22Rv1 (cell line): ENCODE measurements around the gene RNF8.
"Not testable (repeated sequence)": the region's sequence is repeated elsewhere in the genome, so short reads cannot be mapped to it uniquely, and the experiment has no call there.

Experiments used
- H3K27ac ChIP-seq: fragments of 450-650 bp; 2 replicates; pipeline ENCODE4 v1.5.1; 2017
- ZFX ChIP-seq: fragments of 450-650 bp; IDR thresholded peaks from 2 replicates; pipeline ENCODE4 v1.6.1; 2017; ENCODE audit warnings: antibody characterized with exemption, borderline replicate concordance
- TF ChIP-seq, protein P1 (sequence below): fragments of 450-650 bp; IDR thresholded peaks from 2 replicates; pipeline ENCODE4 v1.5.1; 2017; ENCODE audit warnings: mild to moderate bottlenecking

The RNF8 gene, protein sequence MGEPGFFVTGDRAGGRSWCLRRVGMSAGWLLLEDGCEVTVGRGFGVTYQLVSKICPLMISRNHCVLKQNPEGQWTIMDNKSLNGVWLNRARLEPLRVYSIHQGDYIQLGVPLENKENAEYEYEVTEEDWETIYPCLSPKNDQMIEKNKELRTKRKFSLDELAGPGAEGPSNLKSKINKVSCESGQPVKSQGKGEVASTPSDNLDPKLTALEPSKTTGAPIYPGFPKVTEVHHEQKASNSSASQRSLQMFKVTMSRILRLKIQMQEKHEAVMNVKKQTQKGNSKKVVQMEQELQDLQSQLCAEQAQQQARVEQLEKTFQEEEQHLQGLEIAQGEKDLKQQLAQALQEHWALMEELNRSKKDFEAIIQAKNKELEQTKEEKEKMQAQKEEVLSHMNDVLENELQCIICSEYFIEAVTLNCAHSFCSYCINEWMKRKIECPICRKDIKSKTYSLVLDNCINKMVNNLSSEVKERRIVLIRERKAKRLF

DNA sequence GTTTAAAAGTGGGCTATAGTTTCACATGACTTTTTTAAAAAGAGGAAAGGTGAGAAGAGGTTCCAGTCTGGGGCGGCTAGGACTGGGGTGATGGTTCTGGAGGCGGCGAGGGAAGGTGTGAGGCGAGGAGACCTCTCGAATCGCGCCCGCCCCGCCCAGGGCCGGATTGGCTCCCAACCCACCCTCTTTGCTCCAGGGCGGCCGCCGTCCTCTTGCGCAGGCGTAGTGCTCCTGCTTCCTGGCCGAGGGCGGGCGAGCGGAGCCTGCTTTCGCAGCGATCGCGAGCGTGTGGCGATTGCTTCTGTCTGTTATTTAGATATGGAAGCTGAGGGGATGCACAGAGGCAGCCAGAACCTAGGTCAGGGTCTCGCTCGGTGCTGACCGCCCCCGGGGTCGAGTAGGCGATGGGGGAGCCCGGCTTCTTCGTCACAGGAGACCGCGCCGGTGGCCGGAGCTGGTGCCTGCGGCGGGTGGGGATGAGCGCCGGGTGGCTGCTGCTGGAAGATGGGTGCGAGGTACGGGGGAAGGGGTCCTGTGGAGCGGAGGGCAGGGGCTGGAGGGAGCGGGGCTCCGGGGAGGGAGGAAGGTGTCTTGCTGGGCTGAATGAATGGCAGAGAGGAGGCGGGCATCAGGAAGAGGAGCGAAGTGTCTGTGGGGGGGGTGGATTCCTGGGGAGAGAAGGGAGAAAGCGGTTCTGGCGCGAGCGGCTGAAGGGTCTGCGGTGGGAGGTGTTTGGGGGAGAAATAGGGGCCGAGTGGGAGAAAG is at the start of gene RNF8:
RNF8 (plus strand) TSS at position 223 of the 765 bp plus-strand sequence; CDS start at position 405, 182 bp downstream.
- no peak for TF ChIP-seq ZFX
- TF ChIP-seq, protein P1, sequence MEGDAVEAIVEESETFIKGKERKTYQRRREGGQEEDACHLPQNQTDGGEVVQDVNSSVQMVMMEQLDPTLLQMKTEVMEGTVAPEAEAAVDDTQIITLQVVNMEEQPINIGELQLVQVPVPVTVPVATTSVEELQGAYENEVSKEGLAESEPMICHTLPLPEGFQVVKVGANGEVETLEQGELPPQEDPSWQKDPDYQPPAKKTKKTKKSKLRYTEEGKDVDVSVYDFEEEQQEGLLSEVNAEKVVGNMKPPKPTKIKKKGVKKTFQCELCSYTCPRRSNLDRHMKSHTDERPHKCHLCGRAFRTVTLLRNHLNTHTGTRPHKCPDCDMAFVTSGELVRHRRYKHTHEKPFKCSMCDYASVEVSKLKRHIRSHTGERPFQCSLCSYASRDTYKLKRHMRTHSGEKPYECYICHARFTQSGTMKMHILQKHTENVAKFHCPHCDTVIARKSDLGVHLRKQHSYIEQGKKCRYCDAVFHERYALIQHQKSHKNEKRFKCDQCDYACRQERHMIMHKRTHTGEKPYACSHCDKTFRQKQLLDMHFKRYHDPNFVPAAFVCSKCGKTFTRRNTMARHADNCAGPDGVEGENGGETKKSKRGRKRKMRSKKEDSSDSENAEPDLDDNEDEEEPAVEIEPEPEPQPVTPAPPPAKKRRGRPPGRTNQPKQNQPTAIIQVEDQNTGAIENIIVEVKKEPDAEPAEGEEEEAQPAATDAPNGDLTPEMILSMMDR: no peak
- H3K27ac ChIP-seq: peak within 1 kb of the TSS; percentile 38

DNA sequence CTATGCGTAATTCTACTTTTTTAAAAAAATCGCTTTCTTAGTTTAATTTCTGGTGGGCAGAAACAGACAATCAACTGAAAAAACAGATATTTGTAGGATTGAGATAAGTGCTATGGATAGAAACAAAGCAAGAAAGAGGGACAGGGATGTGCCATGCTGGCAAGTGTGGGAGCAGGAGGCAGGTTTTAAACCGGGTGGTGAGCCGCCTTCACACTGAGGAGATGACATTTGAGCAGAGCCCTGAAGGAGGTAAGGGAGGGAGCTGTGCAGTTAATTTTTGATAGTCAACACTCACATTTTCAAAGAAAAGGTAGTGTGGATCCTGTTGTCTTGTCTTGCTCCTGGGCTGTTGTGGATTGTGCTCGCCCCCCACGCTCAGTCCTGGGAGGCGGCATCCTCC is 49.0 kb upstream of the RNF8 start:
- H3K27ac ChIP-seq: no peak overlapping the region
- TF ChIP-seq, protein P1: no peak

DNA sequence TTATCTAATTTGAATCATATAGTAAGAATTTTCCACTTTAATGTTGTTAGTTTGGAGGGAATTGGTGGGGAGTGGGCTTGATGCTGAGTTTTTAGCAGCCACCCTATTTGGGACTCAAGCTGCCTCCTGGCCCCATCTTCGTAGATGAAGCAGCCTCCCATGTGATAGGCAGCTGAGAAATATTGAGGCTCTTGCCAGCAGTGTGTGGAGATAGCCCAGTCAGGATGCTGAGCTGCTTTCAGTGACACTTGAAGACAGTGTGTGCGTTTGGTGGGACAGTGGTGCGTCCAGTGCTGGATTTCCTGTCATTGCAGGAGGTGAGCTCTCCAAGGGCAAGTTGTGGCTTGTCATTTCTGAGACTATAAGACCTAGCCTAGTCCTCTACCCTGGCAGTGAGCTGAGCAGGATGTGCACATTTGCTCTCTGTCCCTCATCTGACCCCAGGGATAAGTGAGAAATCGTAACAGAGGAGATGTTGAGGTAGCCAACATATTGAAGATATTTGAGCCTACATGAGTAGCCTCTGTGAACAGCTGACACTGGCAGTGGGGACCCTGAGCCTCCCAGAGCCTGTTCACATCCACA is 47.9 kb upstream of the RNF8 start:
- TF ChIP-seq, protein P1: no peak
- TF ChIP-seq ZFX: no peak
- H3K27ac ChIP-seq: no peak overlapping the region

DNA sequence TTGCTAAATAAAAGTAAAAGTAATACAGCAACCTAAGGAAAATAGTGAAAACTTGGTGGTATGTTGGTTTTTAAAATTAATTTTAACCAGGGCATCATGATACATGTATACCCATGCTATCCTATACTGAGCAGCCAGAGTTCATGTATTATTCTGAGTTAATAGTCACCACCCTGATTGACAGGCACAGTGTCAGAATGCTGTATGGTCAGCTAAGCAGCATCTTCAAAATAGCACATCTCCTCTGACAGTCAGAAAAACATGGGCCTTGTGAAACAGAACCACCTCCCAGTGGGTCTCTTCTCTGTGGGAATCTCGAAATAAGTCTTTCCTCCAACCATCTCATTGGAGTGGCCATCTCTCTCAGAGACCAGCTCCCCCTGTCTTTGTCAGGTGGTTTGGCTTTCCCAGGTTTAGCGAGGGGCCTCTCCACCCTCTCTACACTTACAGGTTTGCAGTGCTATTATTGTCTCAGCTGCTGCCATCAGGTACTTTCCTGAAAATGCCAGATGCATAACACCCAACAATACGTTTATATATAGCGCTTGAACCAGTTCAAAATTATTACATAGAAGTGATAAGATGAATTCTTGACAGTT is 47.1 kb upstream of the RNF8 start:
- H3K27ac ChIP-seq: no peak overlapping the region
- no peak for TF ChIP-seq ZFX
- TF ChIP-seq, protein P1: no peak

DNA sequence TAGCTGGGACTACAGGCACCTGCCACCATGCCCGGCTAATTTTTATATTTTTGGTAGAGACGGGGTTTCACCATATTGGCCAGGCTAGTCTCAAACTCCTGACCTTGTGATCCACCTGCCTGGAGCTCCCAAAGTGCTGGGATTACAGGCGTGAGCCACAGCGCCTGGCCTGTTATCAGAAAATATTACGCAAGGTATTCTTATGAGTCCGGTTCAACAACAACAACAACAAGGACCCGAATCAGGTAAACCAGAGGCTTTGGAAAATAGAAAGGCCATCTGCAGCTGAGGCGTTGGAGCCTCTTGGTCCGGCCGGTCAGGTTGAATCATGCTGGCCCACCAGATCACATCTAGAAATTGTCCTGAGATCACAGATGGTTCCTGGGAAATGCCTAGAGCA is 46.3 kb upstream of the RNF8 start:
- not testable (repeated sequence) for H3K27ac ChIP-seq

DNA sequence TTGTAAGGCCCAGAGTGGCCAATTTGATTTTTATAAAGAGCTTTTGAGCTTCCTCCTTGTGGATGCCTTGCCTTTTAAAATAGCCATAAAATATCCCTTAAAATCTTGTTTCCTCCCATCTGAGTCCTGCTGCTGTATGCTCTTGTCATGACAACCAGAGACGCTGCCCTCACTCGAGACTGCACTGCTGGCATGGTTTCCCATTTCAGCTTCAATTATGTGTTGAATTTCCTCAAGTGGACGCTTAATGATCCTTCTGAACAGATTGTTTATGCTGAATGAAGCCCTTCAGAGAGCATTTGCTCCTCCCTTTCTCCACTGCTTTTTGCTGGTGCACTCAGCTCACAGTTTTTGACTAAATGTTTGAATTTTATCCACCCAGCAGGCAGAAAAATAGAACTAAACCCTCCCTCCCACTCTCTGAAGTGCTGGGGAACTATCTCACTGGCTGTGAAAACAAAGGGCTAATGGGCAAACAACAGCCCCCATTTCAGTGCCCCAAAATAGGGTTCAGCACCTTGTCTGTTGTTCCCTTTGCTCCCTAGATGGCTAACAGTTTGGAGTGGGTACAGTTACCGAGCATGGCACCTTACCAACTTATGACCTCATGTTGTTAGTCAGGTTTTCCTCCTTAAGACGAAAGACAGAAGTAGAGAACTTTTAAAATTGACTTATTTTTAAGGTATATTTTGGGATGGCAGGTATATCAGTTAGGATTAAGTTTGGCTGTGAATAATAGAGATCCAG is 45.5 kb upstream of the RNF8 start:
- TF ChIP-seq, protein P1: no peak
- no peak for TF ChIP-seq ZFX
- H3K27ac ChIP-seq: no peak overlapping the region

DNA sequence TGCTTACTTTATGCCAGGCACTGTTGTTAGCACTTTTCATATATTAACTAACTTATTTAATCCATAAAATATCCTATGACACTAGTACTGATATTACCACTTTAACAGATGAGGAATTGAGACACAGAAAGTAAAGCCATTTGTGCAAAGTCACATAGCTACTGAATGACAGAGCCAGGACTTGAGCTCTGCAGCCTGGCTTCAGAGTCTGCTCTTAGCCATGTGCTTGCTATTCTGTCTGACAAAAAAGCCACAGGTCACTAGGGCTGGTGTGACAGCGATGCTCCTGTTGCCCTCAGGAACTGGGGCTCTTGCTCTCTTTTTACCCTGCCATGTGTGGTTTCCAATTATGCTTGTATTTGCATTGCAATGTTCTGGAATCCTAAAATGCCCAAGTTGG is 44.7 kb upstream of the RNF8 start:
- TF ChIP-seq, protein P1: no peak
- TF ChIP-seq ZFX: no peak
- H3K27ac ChIP-seq: no peak overlapping the region
